NCI-H2107 treated with DMSO at 0.1 percent for 48 hours (cell line): ENCODE data around the gene PROB1.
A peak's percentile ranks its signal among the peaks of the same experiment; 100 is the strongest.
"Not testable (repeated sequence)": the region's sequence is repeated elsewhere in the genome, so short reads cannot be mapped to it uniquely, and the experiment has no call there.

Source experiments
- DNase-seq: peaks from one replicate; lab custom pipeline; 2025; ENCODE audit not compliant: unreplicated experiment; lab: John Stamatoyannopoulos, UW

PROB1 gene

DNA sequence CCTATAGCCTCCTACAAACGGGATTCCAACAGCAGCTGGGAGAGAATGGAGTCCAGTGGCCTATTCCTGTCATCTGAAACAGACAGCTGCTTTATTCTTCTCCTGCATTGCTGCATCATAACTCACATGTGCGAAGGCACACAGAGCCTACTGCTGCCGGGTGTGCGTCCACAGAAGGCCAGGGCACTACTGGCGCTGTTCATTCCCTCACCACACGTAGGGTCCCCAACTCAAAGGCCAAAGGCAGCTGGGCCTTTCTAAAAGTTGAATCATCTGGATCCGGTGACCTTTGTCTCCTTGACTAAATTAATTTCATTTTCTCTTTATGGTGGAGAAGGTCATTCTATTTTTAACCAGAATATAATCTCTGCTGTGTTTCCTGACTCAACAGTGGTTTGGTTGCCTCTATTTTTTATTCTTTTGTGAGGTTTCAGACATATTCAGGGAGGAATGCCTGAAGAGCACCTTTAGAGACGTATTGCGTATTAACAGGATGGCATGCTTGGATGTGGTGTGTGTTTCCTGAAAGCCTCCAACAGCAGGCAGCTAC, 19.8 kb upstream of the PROB1 start:
- no peak for DNase-seq

DNA sequence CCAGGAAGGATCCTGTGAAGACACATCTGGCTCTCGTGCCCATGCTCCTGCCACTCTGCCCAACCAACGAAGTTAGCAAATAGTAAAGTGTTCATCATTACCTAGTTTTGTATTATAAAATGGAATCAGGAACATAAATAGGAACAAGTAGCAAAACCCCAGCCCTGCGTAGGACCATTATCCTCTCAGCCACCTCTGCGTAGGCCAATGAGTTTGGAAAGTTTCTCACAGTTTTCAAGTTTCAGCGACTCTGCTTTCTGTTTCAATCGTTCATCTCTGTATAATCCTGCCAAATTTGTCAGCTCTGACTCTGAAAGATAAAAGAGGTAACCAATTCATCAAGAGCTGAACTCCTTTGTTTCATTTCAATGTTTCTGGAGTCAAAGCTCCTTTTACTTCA, 19.1 kb upstream of the PROB1 start:
- no peak for DNase-seq

DNA sequence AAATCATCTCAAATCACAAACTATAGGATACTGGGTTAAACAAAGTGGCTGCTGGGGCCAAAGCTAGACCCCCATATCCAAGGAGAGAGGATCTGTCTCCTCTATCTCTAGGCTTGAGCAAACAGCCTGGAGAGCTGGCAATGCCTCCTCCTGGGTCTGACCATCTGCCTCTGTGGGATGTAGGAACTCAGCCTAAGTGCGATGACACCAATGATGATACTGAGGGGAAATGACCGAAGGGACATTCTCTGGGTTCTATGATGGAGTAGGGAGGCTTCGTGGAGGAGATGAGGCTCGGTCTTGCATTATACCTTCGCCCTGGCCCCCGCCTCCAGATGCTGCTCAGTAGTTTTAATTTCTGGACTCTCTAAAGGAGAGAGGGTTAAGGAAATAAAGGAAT, 18.2 kb upstream of the PROB1 start:
- DNase-seq: no peak

DNA sequence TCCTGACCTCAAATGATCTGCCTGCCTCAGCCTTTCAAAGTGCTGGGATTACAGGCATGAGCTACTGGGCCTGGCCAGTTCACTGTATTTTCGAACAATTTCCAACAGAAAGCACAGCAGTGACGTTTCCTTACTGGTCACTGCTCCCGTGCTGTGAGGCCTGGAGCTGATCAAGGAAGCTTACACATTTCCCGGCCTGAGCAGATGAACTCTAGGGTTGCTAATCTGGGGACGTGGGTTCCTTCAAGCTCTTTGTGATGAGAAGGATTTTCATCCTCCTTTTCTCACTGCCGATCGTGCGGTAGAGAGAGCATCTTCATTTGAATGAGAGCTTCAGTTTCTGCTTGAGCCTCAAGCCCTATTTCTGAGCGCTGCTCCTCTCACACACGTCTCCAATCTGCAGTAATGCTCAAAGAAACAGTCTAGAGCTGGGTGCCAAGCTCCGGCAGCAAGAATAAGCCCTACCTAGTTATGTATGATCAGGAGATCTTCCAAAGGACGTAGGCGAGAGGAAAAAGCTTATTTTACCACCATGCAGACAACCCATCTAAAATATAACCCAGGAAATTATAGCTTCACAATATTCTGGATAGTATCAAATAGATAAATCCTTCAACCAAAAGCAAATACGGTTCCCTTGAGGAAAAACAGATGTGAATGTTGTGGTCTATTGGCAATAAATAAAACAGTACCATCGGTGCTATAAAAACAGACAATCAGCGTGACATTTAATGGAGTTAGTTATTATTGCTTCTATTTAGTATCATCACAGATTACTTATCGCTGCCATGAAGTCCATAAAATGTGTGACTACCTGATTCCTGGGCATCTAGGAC, 16.3 kb upstream of the PROB1 start:
- no peak for DNase-seq

DNA sequence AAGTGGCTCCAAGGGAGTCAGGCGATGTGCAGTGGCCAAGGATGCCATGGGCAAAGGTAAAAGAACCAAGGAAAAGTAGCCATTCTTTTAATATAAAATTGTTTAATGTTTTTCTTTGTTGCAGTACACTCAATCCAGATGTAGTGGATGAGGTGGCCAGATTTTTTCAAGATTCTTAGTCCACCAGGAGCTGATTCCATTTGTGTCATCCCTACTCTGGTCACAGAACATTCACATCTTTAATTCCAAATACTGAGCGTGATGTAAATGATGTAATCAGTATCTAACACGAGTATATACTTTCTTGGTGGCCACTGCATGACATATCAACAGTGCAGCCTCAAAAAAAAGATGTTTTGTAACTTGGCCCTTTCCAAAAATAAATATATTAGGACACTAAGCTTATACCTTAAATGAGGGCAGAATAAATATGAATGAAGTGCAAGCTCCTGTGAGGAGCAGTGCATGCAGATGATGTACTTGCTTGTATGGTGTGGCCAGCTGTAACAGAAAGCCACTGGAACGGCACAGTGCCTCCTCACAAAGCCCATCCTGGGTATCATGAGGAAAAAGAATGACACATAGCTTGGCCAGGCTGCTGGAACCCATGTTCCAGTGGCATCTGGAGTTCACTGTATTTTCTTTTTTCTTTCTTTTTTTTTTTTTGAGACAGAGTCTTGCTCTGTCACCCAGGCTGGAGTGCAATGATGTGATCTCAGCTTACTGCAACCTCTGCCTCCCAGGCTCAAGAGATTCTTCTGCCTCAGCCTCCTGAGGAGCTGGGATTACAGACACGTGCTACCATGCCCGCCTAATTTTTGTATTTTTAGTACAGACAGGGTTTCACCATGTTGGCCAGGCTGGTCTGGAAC, 15.5 kb upstream of the PROB1 start:
- no peak for DNase-seq

DNA sequence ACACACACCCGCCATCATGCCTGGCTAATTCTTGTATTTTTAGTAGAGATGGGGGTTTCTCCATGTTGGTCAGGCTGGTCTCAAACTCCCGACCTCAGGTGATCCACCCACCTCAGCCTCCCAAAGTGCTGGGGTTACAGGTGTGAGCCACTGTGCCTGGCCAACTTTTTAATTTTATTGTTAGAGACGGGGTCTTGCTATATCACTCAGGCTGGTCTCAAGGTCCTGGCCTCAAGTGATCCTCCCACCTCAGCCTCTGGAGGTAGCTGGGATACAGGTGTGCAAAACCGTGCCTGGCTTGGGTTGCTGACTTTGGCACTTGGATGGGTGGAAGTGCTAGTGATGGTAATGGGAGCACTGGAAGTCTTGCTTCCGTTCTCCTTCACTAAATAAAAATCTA, 14.2 kb upstream of the PROB1 start:
- DNase-seq: not testable (repeated sequence)

DNA sequence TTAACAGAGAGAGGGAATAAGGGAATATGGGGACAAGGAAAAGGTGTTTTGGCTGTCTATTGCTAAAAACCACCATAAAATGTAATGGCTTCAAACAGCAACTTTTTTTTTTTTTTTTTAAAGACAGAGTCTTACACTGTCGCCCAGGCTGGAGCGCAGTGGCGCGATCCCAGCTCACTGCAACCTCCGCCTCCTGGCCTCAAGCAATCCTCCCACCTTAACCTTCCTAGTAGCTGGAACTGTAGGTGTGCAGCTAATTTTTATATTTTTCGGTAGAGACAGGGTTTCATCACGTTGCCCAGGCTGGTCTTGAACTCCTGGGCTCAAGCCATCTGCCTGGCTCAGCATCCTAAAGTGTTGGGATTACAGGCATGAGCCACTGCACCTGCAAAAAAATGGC, 13.3 kb upstream of the PROB1 start:
- no peak for DNase-seq

DNA sequence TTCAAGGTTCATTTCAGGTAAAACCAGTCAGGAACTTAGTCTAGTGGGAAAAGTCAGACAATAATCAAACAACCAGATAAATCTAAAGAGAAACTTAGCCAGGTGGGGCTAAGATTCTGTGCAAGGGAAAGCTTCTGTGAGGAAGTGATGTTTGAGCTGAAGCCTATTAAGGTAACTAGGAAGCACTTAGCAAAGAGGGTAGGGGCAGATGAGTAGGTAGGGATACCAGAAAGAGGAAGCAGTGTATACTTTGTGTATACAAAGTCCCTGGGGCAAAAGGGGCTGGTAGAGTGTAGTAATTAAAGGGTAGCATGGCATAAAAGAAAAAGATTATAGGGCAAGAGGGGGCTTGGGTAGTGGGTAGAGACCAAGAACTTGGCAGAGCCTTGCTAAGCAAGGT, 12.6 kb upstream of the PROB1 start:
- no peak for DNase-seq

DNA sequence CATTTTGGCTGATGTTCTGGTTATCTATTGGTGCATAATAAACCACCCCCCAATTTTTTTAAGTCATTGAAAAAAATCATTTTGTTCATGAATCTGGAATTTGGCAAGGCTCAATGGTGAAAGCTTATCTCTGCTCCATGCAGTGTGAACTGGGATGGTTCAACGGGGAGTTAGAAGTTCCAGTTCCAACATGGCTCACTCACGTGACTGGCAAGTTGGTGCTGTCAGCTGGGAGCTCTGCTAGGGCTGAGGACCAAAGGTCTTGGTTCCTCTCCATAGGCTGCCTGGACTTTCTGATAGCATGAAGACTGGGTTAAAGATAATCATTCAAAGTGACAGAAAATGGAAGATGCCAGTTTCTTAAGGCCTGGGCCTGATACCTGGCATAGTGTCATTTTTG, 12.1 kb upstream of the PROB1 start:
- DNase-seq: no peak

DNA sequence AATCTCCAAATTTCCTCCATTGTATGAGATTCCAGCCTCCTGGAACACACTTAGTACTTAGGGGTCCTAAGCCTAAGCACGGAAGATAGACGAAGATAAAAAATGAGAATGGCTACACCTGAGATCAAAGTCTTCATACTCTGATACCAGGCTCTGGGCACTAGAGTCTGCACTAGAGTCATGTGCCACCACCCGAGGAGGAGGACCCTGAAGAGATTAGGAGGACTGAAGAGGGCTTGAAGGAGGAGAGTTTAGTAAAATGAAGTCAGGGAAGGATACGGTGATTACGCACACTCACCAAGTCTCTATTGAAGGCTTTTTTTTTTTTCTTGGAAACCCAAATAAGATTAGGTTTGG, 9.6 kb upstream of the PROB1 start:
- DNase-seq: no peak

DNA sequence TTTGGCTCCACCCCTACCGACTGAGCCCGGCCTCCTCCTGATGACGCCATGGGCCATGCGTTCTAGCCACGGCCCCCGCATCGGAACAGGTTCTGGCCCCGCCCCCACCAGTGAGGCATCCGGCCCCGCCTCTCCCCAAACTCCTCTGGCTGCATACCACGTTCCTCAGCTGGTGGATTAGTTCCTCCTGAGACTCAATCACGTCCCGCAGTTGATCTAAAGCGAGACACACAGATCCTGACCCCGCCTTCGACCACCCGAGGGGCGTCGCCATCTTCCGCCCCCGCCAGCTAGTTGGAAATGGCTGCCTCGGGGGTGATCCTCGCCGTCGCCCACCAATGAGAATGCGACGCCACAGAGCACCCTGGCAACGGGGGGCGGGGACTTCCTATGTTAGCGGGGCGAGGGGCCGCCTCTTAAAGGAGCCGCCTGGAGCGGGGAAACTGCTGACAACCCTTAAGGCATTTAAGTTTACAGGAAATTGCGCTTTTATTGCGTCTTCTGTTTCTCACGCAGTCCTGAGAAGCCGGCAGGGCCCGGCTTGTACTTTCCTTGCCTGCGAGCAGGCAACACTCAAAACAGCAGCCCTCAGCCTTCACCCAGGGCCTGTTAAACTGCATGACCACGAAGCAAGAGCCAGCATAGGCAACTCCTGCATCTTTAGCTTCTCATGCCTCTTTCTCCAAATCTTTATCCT, 9.0 kb upstream of the PROB1 start, which contains the start of gene SPATA24:
Gene SPATA24, minus strand, starts transcription at position 303 of the 697 bp plus-strand sequence. Its CDS starts 29 bp downstream, at position 274.
- peak; percentile 67 for DNase-seq

DNA sequence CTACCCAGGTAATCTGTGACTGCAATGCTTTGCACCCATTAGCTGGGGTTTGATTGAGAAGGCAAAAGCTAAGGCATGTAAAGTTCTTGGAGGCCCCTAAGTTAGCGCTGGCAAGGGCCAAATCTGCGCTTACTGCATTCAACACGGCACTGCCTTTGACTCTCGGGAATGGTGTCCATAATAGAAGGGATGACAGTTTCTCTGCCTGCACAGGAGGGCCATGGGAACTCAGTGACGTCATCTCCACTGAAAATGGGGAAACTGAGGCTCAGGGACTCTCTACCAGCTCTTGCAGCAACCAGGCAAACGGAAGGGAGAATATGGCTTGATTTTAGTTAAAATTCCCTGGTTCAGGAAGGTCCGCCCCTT, 8.5 kb upstream of the PROB1 start:
- no peak for DNase-seq

DNA sequence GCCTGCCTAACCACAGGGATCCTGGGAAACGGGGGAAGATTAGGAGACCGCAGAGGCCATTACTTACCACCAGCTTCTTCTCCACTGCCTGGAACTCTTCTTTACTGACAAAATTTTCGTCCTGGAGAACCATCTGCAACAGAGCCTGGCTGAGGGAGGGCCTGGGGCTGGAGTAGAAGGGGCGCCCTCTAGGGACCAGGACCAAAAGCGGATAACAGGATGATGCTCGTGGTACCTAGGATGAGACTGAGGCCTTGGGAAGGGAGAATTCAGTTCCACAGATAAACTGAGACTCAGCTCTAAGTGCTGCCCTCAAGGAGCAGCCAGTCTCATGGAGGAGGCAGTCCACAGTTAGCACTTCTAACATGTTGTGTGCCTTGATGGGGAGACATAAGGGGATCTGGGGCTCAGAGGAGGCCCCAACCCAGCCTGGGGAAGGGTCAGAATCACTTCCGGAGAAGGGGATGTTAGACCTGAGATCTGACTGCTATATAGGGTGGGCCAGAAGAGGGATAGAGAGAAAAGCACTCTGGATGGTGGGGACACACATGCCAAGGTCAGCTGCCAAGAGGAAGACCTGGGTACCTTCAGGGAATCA, 7.8 kb upstream of the PROB1 start:
- no peak for DNase-seq

DNA sequence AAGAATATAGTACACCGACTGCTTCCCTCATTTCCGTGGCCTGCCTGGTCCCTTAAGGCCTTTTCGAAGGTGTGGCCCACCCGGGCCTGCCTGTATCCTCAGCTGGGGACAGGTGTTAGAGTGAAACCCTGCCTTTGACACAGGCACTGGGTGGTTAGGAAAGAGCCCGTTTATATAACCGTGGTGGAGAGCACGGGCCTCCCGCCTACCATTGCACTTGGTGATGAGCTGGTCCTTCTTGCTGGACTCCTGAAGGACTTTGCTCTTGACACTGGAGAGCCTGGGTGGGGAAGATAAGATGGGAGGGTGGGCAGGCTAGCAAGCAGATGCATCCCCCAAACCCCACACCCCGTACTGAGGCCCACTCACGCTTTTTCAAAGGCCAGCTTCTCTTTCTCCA, 6.6 kb upstream of the PROB1 start:
- no peak for DNase-seq

DNA sequence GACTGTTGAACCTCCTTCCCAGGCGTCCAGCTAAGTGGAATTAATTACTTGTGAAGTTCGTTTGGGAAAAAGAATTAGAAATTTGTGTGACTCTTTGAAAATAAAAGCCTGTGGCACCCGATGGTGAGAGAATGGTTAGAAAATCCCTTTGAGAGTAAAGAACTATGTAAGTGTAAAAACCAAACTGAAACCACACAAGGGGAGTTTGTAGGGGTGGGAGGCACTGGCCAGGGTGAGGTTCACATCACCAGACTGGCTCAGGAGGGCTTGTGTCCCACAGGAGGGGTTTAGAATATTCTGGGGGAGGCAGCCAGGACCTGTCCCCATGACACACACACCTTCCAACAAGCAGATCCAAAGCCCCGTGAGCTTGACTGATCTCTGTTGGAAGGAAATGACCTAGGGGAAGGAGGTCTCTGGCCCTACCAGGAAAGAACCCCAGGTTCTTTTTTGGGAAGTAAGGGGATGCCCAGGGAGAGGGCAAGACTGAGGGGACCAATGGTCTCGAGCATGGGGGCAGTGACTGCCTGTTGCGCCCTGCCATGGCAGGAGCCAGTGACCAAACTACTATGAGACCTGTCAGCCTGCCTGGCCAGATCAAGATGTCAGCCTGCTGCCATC, 4.7 kb upstream of the PROB1 start:
- DNase-seq: no peak

DNA sequence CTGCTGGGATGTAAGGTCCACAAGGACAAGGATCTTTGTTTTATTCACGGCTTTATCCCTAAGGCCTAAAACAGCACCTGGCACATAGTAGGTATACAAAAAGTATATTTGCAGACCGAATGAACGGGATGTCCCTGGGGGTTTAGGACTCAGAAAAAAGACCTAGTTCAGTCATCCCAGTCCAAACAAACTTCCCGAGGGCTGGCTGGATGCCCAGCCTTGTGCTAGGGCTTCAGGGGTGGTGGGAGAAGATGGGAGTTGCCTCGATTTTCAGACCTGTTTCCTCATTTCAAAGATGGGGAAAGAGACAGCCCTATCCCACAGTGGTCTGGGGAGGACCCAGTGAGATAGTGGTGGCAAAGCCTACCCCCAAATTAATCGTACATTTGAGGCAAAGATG, 3.0 kb upstream of the PROB1 start:
- no peak for DNase-seq

DNA sequence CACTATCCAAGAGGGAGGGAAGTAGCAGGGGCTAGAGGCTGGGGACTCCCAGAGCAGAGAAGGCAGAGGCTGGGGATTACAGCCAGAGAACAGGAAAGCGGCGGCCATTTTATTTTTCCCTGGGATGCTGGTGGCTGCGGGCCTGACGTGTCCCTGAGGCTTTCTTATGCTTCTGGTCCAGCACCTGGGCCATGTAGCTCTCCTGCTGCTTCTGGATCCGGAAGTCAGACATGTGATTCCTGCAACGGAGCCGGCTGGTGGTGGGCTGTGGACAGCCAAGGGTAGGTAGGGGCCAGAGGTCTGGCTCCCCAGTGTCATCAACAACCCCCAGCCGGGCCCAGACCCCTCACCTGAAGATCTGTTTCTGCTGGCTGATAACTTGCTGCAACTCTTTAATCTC, 1.8 kb upstream of the PROB1 start:
- DNase-seq: no peak

DNA sequence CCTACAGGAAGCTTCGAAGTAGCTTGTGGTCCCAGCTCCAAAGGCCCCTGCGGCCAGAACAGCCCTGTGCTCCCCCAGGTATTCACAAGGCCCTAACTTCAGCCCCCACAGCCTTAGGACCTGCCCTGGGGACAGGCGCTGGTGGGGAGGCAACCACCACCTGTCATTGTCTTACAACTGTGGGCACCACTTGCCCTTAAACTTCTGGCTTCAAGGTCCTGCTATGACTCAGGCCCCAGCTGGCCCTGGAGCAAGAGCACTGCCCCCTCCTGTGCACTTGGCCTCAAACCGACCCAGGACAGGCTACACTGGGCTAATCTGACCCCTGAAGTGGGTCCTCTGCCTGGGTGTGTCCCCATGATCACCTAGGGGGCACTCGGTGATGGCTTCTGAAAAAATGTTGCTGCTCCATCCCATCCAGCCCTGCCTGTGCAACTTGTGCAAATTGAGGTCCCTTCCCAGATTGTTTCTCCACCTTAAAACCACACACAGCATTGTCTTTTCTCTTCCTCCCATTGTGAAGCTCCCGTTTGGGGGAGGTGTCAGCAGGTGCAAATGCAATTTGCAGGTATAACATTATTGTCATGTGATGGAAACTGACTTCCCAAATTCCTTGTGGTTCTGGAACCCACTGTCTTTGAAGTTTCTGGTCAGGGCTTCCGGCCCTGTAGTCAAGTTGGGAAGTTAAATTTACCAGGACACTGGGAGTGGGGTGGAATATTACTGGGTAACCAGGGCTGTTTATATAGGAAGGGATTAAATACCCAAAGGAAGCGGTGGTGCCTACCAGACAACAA, 1.1 kb upstream of the PROB1 start:
- no peak for DNase-seq

DNA sequence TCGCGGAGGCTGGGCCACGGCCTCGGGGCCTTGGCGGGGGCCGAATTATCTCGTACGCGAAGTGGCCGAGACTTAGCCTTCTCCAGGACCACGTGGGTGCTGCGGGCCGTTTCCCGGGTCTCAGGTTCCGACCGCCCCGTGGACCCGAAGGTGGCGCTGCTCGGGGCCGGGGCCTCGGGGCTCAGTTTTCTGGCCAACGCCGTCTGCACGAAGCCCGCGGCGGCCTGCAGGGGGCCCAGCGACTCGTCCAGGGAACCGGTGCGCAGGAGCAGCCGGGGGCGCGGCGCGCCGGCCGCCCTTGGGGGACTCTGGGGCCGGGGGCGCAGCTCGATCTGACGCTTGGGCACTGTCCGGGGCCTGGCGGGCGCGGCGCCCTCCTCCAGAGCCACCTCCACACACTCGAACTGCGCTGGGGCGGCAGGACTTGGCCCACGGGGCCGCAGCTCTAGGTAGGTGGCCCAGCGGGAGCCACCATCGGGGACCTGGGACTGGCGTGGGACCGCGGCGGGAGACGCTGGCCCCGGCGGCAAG, 716 bp downstream of the PROB1 start:
- DNase-seq: no peak
